CD4-positive, CD25-positive, alpha-beta regulatory T cell (primary cell): ENCODE measurements around the gene STAM2. TPM values are rescaled to one million over a fixed set of nuclear protein-coding genes. Genes with fewer than 3 reads are reported as not detected.

Experiments
- polyA plus RNA-seq, 4 donors: library from polyadenylated mRNA; unstranded; fragments of 300-500 nt; fragmentation: Illumina TruSeq; gene quantifications; one replicate each; pipeline ENCODE4 v1.2.3, GENCODE V29; 2021
- total RNA-seq: library from RNA; stranded (reverse); gene quantifications from one replicate; pipeline ENCODE4 v1.2.3, GENCODE V29; 2022

STAM2 gene
- total and polyA plus RNA-seq, 5 donors from 2014 or later: 4.6 to 13.4 (median 7.3) TPM

Other genes starting within 250 kb of the STAM2 start
- gene CACNB4, start 76.7 kb downstream of the STAM2 start, total RNA-seq: 0.30 TPM
- gene CACNB4, start 76.7 kb downstream of the STAM2 start, polyA plus RNA-seq: not detected
- 0.30 TPM for gene FMNL2, start 159.4 kb upstream of the STAM2 start, total RNA-seq
- under 1 TPM in 3 of 4 donors, not detected in 1; 0.07 to 0.21 (median 0.07) TPM for gene FMNL2, start 159.4 kb upstream of the STAM2 start, polyA plus RNA-seq